Esophagus squamous epithelium (tissue), 4 donors: Measurements from ENCODE around the gene PTPRM.

Source experiments
- CTCF ChIP-seq, 6 experiments: fragments of 450-650 bp in 4 of 6; fragments of 200-600 bp in 2 of 6; sonication (generic) in 2 of 6; IDR thresholded peaks; one replicate each; pipeline ENCODE4 v1.5.1; 2016 to 2019; ENCODE audit warnings: antibody characterized with exemption in 6 of 6, mild to moderate bottlenecking in 4 of 6, moderate library complexity in 4 of 6
- POLR2A ChIP-seq, 4 donors: fragments of 450-650 bp; IDR thresholded peaks; one replicate each; pipeline ENCODE4 v1.6.1; 2017; ENCODE audit warnings: antibody characterized with exemption in 4 of 4, mild to moderate bottlenecking in 4 of 4, moderate library complexity in 3 of 4

GRCh38 chr18:7566244-7566566, 911 bp upstream of the PTPRM start:
- TF ChIP-seq CTCF (IDR thresholded peaks at IDR 0.05), result no peak
- no peak for TF ChIP-seq POLR2A (IDR thresholded peaks at IDR 0.05)
